Stimulated activated CD4-positive, alpha-beta T cell treated with anti-CD3 and anti-CD28 coated beads, Interleukin-4, amount 100 ng/mL, for 24 hours (primary cell): ENCODE data around the gene FSIP1.

ENCODE experiments used
- DNase-seq: peaks from one replicate; pipeline ENCODE4 v3.0.0-alpha.2; 2020

FSIP1 gene

DNA sequence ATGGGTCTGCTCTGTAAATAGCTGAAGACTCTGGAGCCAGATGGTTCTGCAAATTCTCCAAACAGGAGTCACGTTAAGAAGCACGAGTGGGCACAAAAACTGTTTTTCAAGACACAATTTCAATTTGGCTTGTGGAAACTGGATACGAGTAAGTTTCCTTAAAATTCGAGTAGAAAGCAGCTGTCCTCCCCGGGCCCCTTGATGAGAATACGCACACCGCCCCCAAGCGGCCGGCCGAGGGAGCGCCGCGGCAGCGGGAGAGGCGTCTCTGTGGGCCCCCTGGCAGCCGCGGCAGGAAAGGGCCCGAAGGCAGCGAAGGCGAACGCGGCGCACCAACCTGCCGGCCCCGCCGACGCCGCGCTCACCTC is 202.5 kb downstream of the FSIP1 start:
- DNase-seq = peak; percentile 86

DNA sequence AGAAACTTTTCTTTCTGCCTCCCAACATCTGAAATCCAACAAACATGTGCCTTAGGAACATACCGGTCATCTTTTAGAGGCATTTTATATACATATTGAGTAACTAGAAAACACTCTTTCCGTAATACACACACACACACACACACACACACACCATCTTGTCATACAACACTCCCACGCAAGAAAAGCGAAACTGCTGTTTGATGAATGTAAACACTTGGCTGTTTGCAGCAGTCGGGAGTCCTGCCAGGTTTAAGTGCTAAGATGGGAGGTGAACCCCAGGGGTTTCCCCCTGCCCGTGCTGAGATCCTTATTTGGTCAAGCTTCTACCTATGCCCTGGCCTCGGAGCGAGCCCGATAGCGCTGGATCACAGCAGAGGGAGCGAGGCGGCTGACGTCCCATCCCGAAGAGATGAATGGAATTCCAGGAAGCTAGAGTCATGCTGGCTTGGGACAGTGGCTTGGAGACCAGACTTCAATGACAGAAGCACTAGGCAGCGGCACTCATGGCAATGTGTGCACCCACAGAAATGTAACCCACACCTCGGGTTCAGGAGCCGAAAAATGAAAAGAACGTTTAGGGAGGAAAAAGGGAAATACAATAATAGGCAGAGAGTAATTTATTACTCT is 203.0 kb downstream of the FSIP1 start:
- DNase-seq = no peak

DNA sequence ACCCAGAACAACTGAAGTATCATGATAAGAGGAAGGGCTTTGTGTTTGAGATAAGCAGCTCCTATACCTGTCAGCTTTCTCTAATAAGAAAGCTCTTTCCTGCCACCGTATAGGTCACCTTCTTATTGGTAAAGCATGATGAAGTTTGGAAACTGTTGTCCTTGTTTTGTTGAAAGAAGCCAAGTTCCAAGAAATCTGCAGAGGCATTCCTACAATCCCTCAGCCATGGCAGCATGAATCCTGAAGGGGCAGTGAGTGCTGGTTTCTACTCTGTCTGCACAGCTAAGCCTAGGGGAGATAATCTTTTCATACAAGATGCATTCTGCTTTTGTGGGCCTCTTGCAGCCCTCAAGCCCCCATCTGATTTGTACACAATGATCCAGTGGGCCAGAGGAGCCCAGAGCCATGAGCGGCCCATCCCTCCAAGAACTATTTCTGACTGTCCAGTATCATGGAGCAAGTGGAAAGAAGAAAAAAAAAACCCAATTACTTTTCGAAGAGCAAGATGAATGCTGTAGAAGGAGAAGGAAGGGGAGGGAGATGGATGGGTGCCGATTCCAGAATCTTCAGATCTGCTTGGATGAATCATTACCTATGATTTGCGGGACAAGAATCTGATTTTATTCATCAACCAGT is 203.7 kb downstream of the FSIP1 start:
- no peak for DNase-seq

DNA sequence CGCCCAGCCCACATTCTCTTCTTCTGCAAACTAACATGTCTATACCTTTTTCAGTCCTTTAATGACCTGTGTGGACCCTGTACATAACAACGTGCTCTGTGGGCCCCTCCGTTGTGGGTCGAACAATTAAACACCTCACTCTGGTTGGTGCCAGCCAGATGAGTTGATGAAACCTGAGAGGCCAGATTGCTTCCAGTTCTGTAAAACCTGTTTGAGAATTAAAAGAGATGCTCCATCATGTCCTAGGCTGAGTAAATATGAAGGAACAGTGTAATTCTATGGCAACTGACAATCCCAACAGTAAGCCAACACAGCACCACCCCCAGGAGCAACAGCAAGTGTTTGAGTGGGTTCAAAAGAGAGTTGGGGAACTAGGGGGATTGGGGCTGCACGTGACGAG is 207.5 kb downstream of the FSIP1 start:
- DNase-seq = no peak

- no peak for DNase-seq
These were observed 208.2 kb downstream of the FSIP1 start for GRCh38 chr15:39574427-39574826.

- DNase-seq = no peak
These were observed 208.8 kb downstream of the FSIP1 start for GRCh38 chr15:39573844-39574243.

- no peak for DNase-seq
These were observed 209.4 kb downstream of the FSIP1 start for GRCh38 chr15:39573287-39573686.

DNA sequence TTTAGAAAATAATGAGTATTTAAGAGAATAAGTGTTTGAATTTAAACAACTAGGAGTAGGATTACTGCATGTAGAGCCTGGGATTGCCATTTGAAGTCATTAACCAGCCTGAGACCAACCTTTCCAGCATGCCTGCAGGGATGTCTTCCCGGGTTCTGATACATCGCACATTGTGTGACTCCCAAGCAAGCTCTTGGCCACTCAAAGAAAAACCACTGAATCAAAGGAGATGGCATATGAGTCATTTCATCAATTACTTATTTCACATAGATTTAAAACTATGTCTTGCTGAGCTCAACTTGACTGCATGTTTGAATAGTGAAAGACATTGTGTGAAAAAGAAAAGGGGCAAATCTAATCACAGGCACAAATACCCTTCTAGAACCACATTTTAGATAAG is 216.8 kb downstream of the FSIP1 start:
- no peak for DNase-seq

GRCh38 chr15:39564972-39565665 is 217.5 kb downstream of the FSIP1 start:
- DNase-seq = no peak

- DNase-seq = no peak
These were observed 224.2 kb downstream of the FSIP1 start for GRCh38 chr15:39558421-39558820.

DNA sequence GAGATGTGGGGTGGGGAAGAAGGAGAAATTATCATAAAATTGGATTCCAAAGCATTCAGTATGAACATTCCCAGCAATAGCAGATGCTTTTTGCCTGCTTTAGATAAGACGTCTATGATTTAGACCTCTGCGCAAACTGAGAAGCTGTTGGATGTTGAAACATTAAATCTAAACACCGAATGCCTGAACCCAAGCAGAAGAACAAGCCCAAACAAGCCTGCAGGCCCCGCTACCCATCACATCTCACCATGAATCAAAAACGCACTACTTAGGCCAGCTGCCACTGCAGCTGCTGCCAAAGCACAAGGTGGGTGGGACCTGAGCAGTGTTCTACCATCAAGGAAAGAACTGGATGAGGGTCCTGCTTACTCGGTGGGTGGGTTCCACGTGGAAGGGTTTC is 226.2 kb downstream of the FSIP1 start:
- DNase-seq = no peak

GRCh38 chr15:39555885-39556284 is 226.8 kb downstream of the FSIP1 start:
- no peak for DNase-seq

GRCh38 chr15:39554746-39555387 is 227.8 kb downstream of the FSIP1 start:
- DNase-seq = no peak

DNA sequence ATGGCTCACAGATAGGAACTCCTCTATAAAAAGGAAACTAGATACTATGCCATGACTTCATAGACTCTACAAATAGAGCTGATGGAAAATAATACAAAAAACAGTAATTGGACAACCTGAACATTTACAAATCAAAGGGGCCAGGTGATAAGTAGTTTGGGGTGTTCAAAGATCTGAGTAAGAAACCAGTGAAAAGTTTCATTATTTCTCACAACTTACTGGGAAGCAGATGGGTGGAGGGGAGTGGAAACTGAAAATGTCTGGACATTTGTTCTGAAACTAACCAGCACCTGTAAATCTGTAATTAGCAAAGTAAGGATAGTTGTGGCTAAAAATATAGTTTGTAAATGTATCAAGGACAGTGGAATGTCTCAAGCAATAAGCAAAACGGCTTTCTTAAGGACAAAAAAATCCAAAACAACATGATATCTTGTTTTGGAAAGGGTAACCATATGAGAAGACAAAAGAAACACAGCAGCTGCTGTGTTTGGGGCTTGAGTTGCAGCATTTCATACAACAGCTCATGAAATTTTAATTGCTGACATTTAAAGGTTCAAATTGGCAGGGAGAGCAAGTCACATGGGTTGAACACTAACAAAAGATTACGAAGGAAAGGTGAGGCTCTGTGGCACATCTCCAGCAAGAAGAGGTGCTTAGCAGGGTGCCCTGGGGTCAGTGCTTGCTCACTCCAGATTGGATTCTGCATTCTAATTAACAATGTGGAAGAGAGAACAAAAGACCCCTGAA is 228.5 kb downstream of the FSIP1 start:
- no peak for DNase-seq

- no peak for DNase-seq
These were observed 230.1 kb downstream of the FSIP1 start for GRCh38 chr15:39552556-39552955.

DNA sequence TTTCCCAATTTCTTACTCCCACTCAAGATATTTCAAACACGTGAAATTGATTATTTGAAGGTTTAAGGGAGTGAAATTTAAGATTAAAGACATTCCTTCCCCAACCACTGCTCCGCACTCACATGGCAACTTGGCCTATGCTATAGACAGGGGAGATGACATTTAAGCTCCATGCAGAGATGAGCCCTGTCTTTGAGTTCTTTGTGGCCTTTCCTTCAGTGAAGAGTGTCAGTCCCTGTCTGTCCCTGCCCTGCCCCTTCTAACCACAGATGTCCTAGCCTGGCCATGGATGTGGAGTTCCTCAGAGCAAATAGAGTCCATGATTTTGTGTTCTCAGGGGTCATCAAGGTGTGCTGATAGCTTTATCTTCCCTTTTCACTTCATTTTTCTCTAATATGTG is 231.2 kb downstream of the FSIP1 start:
- no peak for DNase-seq
